SIG-M5 treated with dmso at 0.1 percent for 504 hours (cell line): ENCODE results near the gene RNF166.
A peak's percentile ranks its signal among the peaks of the same experiment; 100 is the strongest.

Source experiments
- DNase-seq: peaks from one replicate; lab custom pipeline; 2025; ENCODE audit not compliant: unreplicated experiment; lab: John Stamatoyannopoulos, UW

Gene RNF166

DNA sequence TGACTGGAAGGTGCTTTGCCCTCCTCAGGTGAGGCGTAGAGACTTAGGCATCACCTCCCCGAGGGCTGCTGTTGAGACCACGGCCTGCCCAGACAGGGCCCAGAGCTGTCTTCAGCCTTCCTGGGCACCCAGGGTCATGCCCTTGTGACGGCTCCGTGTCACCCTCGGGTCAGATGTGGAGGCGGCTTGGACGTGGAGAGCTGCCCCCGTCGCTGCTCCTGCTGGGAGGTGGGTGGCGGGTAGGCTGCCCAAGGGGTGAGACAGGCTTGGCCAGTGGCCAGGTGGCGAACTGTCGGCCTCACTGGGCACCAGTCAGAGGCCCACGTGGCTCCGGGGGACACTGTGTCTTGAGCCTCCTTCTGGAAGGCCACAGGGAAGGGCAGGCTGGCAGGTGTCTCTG lies 11.0 kb downstream of the RNF166 start:
- DNase-seq = no peak

GRCh38 chr16:88694221-88695087 lies 11.8 kb downstream of the RNF166 start:
- DNase-seq = no peak

- no peak for DNase-seq
Observed at GRCh38 chr16:88693420-88694177, 12.6 kb downstream of the RNF166 start.

GRCh38 chr16:88692861-88693260 lies 13.3 kb downstream of the RNF166 start:
- DNase-seq = no peak

- DNase-seq = peak; percentile 67
Observed at GRCh38 chr16:88691924-88692560, 14.2 kb downstream of the RNF166 start.

DNA sequence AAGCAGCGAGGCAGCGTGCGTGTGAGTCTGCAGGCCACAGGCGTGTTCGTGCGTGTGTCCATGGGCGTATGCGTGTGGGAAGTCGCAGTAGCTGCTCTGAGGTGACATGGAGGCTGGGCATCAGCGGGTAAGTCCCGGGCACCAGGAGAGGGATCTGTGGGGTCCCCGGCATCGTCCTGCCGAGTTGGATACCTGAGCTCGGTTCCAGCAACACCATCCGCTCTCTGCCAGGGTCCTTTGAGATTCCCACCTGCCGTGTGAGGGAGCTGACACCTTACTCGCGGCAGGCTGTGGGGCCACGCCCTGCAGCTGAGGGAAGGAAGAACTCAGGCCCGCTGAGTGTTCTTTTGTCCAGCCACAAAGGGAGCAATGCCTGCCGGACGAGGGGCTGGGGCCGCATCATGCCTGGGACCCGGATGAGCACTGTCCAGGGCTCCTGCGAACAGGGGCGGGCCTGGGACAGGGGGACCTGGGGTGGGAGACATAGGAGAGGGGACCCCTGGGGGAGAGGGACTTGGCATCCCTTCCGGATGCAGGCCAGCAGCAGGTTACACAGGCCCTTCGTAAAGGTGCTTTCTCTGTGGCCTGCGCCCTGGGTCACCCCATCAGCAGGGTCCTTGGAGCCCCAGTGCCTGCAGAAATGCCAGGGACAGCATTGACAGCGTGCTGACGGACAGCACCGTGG lies 14.9 kb downstream of the RNF166 start:
- no peak for DNase-seq

- DNase-seq = no peak
Observed at GRCh38 chr16:88690341-88691128, 15.7 kb downstream of the RNF166 start.

- DNase-seq = no peak
Observed at GRCh38 chr16:88688013-88688778, 18.0 kb downstream of the RNF166 start.

GRCh38 chr16:88687676-88688012 lies 18.6 kb downstream of the RNF166 start:
- no peak for DNase-seq

DNA sequence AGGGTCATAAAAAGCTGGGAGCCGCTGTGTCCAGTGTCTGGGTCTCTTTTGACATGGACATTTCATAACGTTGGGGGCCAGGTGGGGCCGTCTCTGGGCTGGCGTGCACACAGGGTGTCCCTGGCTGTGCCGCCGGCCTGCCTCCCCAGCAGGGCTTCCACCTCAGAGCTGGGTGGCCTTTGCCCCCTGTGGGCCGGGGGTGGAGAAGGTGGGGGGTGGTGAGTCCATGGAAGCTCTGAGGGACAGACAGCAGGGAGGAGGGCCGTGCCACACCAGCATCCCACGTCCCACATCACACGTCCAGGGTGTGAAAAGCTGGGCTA lies 19.0 kb downstream of the RNF166 start:
- no peak for DNase-seq

DNA sequence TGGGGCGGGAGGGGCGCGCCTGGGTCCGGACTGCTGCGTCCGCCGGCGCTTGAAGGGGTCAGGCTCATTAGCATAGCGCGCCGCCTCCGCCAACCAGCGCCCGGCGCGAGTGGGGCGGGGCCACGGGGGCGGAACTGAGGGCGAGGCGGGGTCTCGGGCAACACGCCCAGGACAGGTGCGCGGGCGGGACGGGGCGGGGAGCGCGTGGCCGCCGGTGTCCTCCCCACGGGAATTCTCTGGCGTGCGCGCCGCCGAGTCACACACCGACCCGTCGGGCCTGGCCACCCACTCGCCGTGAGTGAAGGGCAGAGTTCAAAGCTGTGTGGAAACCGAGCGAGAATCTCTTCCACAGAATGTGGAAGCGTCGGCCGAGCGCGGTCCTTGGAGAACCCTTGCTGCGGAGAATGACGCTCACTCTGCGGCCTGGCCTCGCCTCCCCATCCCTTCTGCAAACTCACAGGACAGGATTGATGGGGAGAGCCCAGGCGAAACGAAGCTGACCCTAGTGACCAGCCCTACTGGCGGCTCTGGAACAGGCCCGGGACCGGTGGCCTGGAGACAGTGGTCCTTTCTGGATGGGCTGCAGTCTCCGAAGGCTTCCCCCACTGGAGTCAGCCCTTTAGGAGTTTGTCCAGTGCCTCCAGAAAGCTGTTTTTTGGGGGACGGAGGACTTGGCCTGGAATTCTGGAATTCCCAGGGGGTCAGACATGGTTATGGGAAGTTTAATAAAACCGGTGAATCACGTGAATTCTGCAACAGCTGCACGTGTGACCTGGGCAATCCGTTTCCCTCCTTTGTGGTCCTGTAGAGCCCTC lies 19.6 kb downstream of the RNF166 start, which contains the start of gene SNAI3:
TSS of gene SNAI3 (minus strand) at position 69 of the 815 bp plus-strand sequence. CDS start 101 bp downstream, outside the sequence.
- peak; percentile 60 for DNase-seq

GRCh38 chr16:88686062-88686438 lies 20.2 kb downstream of the RNF166 start:
- DNase-seq = peak; percentile 45

DNA sequence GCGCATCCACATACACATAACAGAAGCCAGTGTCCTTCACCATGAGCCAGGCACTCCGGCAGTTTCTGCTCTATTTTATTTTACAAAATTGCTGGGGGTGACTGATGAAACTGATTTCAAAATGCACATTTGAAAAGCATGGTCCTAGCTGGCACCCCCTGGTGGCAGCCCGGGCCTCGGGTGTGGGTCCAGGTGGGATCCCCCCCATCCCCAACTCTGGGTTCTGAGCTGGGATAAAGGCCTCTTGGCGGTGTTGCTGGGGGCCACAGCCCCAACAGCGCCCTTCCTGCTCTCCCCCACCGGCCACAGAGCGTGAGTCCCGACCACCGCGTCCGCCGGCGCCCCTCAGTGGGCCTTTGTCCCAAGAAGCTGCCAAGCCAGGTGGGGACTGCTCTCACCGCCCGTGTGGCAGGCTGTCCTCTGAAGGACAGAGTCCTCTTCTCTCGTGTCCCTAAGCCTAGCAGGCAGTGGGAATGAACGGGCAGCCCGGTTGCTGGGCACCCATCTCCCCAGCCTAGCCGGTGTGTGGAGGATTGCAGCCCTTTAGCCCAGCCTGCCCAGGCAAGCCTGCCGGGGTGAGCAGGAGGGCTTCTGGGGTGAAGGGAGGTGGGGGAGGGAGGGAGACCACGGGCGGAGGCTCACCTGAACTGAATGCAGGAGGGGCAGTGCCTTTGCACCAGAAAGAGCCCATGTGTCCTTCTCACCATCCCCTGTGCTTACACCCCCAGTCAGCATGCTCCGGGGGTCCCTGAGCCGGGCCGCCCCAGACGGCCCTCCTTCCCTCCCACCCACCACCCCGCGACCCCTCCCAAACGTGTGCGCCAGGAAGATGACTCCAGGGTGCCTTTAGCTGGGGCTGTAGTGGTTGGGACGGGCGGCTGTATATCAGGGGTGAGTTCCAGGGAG lies 20.8 kb downstream of the RNF166 start:
- DNase-seq = peak; percentile 74

DNA sequence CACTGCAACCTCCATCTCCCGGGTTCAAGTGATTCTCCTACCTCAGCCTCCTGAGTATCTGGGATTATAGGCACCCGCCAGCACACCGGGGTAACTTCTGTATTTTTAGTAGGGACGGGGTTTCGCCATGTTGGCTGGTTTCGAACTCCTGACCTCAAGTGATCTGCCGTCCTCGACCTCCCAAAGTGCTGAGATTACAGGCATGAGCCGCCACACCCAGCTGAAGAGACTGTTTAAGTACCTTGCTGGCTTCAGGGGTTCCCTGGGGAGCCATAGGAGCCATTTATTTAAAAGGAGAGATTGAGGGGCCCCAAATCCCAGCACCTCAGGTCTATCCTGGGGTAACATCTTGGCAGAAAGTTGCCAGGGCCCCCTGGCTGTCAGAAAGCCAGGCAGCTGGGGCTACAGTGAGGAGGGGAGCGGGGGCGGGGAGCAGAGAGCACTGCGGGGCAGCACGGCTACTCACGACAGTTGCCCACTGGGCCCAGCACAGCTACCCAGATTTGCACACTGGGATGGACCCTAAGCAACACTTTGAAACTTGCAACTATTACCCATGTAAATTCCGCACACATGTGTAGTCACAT lies 21.5 kb downstream of the RNF166 start:
- peak; percentile 5 for DNase-seq

DNA sequence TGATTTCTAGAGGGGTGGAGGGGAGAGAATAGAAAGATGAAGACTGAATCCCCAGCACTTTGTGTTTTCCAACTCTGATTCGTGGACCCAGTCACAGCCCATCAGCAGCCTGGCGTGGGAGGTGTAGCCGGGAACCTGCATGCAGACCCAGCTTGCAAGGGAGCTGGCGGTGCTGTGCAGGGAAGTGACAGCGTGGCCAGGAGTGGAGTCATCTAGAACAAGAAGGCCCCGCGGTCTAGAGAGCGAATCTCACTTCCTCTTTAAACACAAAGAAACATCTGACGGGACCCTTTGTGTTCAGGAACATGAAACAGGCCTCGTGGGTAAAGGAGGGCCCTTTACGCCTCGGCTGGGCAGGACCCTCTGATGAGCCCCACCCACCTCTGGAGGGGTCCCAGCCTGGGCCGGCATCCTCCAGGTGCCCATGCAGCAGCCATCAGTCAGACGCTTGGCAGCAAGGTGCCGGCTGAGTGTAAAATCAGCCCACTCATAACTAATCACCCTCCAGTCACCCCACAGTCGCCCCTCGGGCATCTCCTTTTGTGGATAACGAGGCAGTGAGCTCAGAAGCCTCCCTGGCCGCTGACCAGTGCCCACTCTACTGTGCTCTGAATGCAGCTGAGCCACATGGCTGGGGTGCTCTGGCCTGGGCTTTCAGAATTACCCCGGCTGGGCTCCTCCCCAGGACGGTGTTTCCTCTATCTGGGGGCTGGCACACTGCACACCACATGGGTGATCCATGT lies 24.3 kb downstream of the RNF166 start:
- DNase-seq = peak; percentile 96

- peak; percentile 31 for DNase-seq
Observed at GRCh38 chr16:88681084-88681680, 25.0 kb downstream of the RNF166 start.
